GM18909 (cell line): Measurements from ENCODE around the gene CSTF2T.

Source experiments
- ATAC-seq: cut with Tn5 transposase; IDR thresholded peaks from one replicate; pipeline ENCODE4 v1.9.1; 2021; ENCODE audit warnings: mild to moderate bottlenecking; ENCODE audit not compliant: unreplicated experiment, poor library complexity

The CSTF2T gene, protein sequence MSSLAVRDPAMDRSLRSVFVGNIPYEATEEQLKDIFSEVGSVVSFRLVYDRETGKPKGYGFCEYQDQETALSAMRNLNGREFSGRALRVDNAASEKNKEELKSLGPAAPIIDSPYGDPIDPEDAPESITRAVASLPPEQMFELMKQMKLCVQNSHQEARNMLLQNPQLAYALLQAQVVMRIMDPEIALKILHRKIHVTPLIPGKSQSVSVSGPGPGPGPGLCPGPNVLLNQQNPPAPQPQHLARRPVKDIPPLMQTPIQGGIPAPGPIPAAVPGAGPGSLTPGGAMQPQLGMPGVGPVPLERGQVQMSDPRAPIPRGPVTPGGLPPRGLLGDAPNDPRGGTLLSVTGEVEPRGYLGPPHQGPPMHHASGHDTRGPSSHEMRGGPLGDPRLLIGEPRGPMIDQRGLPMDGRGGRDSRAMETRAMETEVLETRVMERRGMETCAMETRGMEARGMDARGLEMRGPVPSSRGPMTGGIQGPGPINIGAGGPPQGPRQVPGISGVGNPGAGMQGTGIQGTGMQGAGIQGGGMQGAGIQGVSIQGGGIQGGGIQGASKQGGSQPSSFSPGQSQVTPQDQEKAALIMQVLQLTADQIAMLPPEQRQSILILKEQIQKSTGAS

GRCh38 chr10:51699475-51700227, at the start of gene CSTF2T:
Gene CSTF2T, minus strand, starts transcription at chr10:51699595. Its CDS starts 46 bp downstream, at chr10:51699549.
- peak; percentile 96 for ATAC-seq

DNA sequence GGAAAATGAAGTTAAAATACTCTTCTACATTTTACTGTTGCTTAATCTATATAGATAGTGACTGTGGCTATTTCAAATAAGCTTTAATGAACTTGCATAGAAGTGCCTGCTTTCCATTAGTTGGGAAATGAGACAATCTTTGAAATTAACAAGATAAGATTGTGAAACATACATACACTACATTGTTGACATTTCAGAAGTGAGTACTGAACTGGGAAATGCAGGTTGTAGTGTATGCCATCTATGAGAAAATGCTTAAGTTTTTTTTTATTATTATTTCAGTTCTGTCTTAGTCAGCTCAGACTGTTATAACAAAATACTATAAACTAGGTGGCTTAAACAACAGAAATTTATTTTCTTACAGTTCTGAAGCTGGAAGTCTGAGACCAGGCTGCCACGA, 49.6 kb upstream of the CSTF2T start:
- ATAC-seq, result no peak

DNA sequence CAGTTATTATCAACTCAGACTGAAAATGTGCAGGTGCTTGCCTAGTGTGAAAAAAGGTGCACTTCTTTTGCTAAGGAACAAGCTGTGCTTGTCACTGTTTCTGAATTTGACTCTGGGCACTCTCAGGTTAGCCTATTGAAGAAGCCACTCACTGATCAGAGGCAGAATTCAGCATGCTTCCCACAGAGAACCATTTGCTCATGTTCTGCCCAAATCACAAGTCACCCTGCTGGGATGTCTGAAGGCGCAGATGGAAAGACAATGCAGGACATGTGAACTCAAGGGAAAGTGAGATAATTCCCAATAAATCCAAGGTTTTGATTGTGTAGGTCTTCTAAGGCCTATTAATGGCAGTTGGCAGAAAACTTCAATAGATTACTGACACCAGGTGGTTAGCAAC, 47.8 kb upstream of the CSTF2T start:
- ATAC-seq, result no peak

DNA sequence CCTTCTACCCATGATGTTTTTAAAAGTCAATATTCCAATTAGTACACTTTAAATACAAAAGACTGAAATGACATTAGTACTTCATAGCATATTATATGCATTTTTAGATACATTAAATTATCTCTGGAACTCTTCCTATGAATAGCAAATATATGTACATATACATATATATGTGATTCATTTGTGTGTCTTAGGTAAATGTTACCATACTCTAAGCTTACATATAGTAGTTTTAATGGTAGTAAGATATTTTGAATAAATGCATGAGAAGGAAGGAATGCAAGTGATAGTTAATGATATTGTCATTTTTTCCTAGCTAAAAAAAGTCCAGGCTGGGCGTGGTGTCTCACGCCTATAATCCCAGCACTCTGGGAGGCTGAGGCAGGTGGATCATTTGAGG, 46.0 kb upstream of the CSTF2T start:
- ATAC-seq, result no peak

DNA sequence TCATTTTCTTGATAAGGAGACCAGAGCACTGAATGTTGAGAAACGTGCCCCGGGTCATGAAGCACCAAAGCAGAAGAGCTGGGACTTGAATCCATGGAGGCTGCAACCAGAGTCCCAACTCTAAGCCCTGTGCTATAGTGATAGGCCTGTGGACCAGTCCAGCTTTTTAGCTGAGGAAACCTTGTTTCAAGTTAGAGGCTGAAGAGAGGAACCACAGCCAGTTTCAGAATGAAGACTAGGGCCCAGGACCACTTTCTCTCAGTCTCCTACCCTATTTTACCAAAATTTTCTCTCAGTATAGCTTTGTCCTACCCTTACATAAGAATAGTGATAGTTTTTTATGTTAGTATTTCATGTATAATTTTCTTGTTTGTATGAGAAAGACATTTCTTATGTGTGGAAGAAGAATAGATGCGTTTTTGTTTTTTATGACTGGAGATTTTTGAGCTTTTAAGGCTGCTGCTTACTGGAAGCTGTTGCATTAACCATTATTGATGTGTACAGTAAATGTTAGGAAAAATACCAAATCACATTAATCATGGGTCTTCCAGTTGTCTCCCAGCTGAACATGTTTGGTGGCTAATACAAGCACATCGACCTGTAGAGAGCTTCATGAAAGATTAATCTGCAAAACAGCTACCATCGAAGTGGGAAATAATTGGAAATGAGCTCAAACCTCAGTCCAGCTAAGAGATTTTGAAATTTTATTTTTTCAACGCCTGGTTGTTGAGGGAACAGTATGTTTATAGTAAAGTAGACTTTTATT, 45.0 kb upstream of the CSTF2T start:
- peak; percentile 47 for ATAC-seq

DNA sequence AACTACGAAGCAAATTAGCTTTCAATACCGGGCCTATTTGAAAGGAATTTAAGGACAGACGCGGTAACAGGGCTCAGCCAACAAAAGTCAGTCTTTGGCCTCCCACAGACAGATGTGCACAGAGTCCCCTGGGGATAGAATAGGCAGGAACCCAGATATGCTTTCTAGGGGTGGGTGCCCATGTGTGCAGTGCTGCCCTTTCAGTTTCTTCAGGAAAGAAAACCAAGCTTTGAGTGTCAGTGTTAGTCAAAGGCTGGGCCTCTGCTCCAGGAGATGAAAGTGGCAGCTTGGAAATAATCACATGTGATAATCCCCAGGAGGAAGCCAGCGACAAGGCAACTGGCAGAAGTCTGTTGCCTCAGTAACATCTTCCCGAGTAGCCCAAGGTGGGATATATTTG, 43.8 kb upstream of the CSTF2T start:
- peak; percentile 97 for ATAC-seq

DNA sequence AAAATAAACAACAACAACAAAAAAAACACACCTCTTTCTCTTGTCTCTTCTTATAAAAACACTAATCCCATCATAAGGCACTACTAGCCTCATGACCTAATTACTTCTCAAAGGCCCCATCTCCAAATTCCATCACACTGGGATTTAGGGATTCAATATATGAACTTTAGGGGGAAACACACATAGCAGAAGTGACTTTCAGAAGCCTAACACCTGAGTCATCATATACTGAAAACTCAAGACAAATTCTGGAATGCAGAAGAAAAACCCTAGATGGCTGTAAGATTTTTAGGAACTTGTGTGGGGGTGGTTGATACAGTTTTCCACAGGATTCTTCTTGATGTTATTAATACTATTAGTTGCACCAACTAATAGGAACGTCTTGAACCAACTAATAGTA, 33.7 kb upstream of the CSTF2T start:
- no peak for ATAC-seq

DNA sequence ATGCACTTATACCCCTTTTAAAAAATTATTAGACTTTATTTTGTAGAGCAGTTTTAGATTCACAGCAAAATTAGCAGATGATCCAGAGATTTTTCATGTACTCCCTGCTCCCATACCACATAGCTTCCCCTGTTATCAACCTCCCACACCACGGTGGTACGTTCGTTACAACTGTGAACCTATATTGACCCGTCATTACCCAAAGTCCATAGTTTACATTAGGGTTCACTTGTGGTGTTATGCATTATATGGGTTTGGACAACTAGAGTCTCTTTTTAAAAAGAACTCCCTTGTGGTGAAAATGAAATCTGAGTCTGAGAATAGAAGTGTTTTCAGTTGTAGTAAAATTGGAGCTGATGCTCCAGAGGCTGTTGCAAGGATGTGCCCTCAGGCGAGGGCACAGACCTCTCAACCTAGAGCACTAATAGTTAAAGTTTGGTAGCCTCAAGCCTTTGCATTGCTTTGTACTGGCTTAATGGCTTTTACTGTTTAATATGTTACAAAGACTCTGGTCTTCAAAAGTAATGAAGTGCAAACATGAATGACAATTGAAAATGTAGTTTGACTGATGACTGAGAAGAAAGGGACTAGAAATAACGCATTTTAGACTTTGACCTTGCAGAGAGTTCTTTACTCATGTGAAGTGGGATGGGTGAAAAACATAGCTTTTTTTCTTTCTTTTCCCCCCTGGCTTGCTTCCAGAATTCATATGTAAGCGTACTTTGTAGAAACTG, 30.6 kb upstream of the CSTF2T start:
- ATAC-seq, result no peak

GRCh38 chr10:51724038-51724437, 24.6 kb upstream of the CSTF2T start:
- ATAC-seq, result no peak

DNA sequence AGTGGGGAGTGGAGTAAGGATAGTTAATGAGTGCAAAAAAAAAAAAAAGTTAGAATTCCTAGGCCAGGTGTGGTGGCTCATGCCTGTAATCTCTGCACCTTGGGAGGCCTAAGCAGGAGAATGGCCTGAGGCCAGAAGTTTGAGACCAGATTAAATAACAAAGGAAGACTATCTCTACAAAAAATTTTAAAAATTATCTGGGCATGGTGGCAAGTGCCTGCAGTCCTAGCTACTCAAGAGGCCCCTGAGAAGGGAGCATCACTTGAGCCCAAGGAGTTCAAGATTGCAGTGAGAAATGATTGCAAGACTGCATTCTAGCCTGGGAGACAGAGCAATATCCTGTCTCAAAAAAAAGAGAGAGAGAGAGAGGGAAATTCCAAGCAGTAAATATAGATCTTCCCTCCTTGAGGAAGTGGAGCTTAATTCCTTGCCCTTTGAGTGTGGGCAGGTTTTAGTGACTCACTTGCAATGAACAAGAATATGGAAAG, 19.5 kb upstream of the CSTF2T start:
- ATAC-seq, result no peak

GRCh38 chr10:51716981-51717380, 17.6 kb upstream of the CSTF2T start:
- no peak for ATAC-seq

DNA sequence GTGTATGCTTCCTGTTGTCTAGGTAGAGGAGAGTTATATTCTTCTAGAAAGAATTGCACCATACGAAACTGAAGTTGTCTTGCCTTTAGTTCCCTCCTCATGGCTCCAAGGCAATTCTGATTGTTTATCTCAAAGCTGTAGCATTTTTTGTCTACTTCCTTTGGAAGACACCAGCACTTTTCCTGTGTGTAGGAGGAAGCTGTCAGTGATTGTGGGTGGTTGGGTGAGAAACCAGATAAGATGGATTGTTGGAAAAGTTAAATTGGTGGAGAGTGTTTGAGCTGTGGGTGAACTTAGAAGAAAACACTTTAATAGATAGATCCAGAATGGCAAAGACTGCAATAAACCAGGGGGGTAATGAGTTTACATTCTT, 12.1 kb upstream of the CSTF2T start:
- ATAC-seq, result no peak

DNA sequence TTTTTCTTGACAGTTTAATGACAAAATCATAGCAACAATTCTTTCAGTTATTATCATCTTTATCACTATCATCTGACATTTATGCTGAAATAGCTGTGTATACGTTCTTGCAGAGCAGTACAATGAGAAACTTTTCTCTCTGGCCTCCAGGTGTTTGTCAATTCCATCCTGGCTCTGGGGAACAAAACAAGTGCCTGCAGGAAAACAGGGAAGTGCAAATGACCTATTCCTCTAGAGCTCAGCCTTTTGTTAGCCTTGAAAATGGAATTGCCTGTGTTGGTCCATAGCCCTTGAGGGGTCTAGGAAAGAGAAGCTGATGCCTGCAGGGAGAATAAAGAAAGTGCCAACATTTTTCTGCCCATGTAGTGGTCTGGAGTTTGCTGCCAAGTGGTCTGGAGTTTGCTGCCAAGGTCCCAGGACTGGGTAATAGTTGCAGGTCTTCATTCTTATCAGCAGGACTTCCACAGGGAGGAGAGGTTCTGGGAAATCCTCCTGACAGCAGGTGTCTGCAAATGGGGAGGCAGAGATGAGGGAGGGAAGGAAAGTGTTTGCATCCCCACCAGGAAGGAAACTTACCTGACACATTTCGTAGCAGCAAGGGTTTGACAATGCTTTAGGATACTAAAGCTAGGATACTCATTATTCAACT, 10.1 kb upstream of the CSTF2T start:
- no peak for ATAC-seq

GRCh38 chr10:51708609-51709008, 9.2 kb upstream of the CSTF2T start:
- no peak for ATAC-seq

GRCh38 chr10:51707821-51708424, 8.5 kb upstream of the CSTF2T start:
- no peak for ATAC-seq

- no peak for ATAC-seq
These were observed 8.0 kb upstream of the CSTF2T start for GRCh38 chr10:51707392-51707791.

DNA sequence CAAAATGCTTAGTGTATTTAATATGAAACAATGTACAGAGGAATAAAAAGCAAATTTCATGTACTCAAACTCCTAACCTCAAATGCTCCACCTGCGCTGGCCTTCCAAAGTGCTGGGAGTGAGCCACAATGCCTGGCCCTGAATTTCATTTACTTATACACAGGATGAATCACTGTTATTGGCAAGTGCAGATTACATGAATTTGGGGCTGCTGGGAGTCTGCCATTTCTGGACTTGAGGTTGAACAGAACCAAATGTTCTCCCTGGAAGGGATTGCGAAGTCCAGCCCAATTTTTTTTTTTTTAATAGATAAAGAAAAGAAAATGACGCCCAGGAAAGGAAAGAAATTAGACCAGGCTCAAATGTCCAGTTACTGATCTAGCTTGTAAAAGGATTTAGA, 6.8 kb upstream of the CSTF2T start:
- no peak for ATAC-seq

GRCh38 chr10:51705774-51706173, 6.4 kb upstream of the CSTF2T start:
- no peak for ATAC-seq
